Smooth muscle cell (in vitro differentiated cells): ENCODE data around the gene CNDP1. TPM values are rescaled to one million over a fixed set of nuclear protein-coding genes. Genes with fewer than 3 reads are reported as not detected.

ENCODE experiments used
- DNase-seq: peaks from one replicate; lab custom pipeline; 2025; ENCODE audit not compliant: unreplicated experiment; lab: John Stamatoyannopoulos, UW
- H2AFZ ChIP-seq: fragments of 200-600 bp; sonication (generic); 2 replicates; pipeline ENCODE4 v1.6.0; 2016; ENCODE audit warnings: antibody characterized with exemption, low read depth, mild to moderate bottlenecking
- H3F3A ChIP-seq: fragments of 200-600 bp; sonication (generic); 2 replicates; pipeline ENCODE4 v1.6.0; 2017; ENCODE audit warnings: antibody characterized with exemption, low read depth
- H3K27ac ChIP-seq: fragments of 200-600 bp; sonication (generic); 2 replicates; pipeline ENCODE4 v1.5.1; 2016; ENCODE audit warnings: low read depth, mild to moderate bottlenecking
- H3K27me3 ChIP-seq: fragments of 200-600 bp; sonication (generic); 2 replicates; pipeline ENCODE4 v1.6.1; 2016; ENCODE audit warnings: low read depth, mild to moderate bottlenecking
- H3K36me3 ChIP-seq: fragments of 200-600 bp; sonication (generic); 2 replicates; pipeline ENCODE4 v1.5.1; 2016; ENCODE audit warnings: low read depth
- H3K4me1 ChIP-seq: fragments of 200-600 bp; sonication (generic); 2 replicates; pipeline ENCODE4 v1.5.1; 2016; ENCODE audit warnings: low read depth
- H3K4me2 ChIP-seq: fragments of 200-600 bp; sonication (generic); 2 replicates; pipeline ENCODE4 v1.6.0; 2016; ENCODE audit warnings: mild to moderate bottlenecking
- H3K4me3 ChIP-seq: fragments of 200-600 bp; sonication (generic); 2 replicates; pipeline ENCODE4 v1.5.1; 2016; ENCODE audit warnings: mild to moderate bottlenecking
- H3K79me2 ChIP-seq: fragments of 200-600 bp; sonication (generic); 2 replicates; pipeline ENCODE4 v1.6.0; 2016; ENCODE audit warnings: low read depth, mild to moderate bottlenecking
- H3K9ac ChIP-seq: fragments of 200-600 bp; sonication (generic); 2 replicates; pipeline ENCODE4 v1.6.0; 2016; ENCODE audit warnings: low read depth
- H3K9me3 ChIP-seq: fragments of 200-600 bp; sonication (generic); replicated peaks from 2 replicates; pipeline ENCODE4 v1.5.1; 2016; ENCODE audit warnings: low read depth
- H4K20me1 ChIP-seq: fragments of 200-600 bp; sonication (generic); 2 replicates; pipeline ENCODE4 v1.6.0; 2016; ENCODE audit warnings: low read depth
- CTCF ChIP-seq: fragments of 200-600 bp; sonication (generic); IDR thresholded peaks from 2 replicates; pipeline ENCODE4 v1.5.1; 2017; ENCODE audit warnings: borderline replicate concordance, mild to moderate bottlenecking, antibody characterized with exemption; ENCODE audit not compliant: insufficient read depth, poor library complexity, severe bottlenecking
- WGBS: methylation state at CpG from one replicate; pipeline ENCODE4 v1.1.7; 2016; ENCODE audit warnings: low lambda C conversion rate; 5-methylcytosine and 5-hydroxymethylcytosine counted together
- polyA plus RNA-seq: library from polyadenylated mRNA; unstranded; fragments of >200 nt; fragmentation: Nextera tagmentation; extraction: Ambion mirVana; gene quantifications from 2 replicates; pipeline ENCODE4 v1.2.1, GENCODE V29; 2016
- total RNA-seq: library from RNA; depleted of rRNA; stranded (reverse); fragments of >200 nt; gene quantifications from 2 replicates; pipeline ENCODE4 v1.2.3, GENCODE V29; 2014

Gene CNDP1
- total and polyA plus RNA-seq, 2 experiments from 2014 or later: not detected

- H3K4me1 ChIP-seq: peaks cover 5% of the 10 kb centered on the region
- H3K36me3 ChIP-seq: no peaks in the 10 kb centered on the region
- H3K27ac ChIP-seq: peak overlapping the region; percentile 32
- TF ChIP-seq CTCF: no peak
- no peaks in the 10 kb centered on the region for H3K9me3 ChIP-seq
- DNase-seq: no peak
- no peaks in the 10 kb centered on the region for H4K20me1 ChIP-seq
- peaks cover 15% of the 10 kb centered on the region for H3K79me2 ChIP-seq
- no peak overlapping the region for H2AFZ ChIP-seq
- H3K4me3 ChIP-seq: no peak overlapping the region
- H3K9ac ChIP-seq: no peak overlapping the region
- peaks cover 7% of the 10 kb centered on the region for H3F3A ChIP-seq
- WGBS: 62% methylated on average over 13 of the region's 13 CpGs
- H3K27me3 ChIP-seq: no peaks in the 10 kb centered on the region
- H3K4me2 ChIP-seq: peak overlapping the region; percentile 43
Observed at GRCh38 chr18:74631623-74632350, 97.5 kb downstream of the CNDP1 start.

DNA sequence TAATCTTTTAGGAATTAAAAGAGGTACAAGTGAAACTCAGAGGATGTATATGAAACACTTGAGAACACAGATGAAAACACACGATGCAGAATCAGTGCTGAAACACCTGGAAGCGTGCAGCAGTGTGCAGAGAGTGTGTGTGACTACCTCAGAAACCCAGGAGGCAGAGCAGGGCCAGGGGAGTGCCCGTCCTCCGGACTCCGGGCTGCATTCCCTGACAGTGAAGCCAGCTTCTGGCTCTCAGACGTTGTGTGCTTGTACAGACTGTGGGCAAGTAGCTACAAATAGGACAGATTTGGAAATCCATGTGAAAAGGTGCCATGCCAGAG, 98.0 kb downstream of the CNDP1 start:
- peak overlapping the region; percentile 32 for H3K27ac ChIP-seq

GRCh38 chr18:74632856-74633255, 98.6 kb downstream of the CNDP1 start:
- Histone ChIP-seq H3K27ac (peak overlapping the region; percentile 60), H3K4me3 (no peak overlapping the region), H3K4me2 (no peak overlapping the region), H3K79me2 (peaks cover 15% of the 10 kb centered on the region), H3K4me1 (peaks cover 5% of the 10 kb centered on the region), H3K9ac (no peak overlapping the region), H3K36me3 (no peaks in the 10 kb centered on the region), H3K9me3 (no peaks in the 10 kb centered on the region), H2AFZ (no peak overlapping the region), H4K20me1 (no peaks in the 10 kb centered on the region), H3F3A (peaks cover 9% of the 10 kb centered on the region), H3K27me3 (no peaks in the 10 kb centered on the region)
- DNase-seq: no peak
- 82% methylated on average over 4 of the region's 4 CpGs for WGBS
- no peak for TF ChIP-seq CTCF

More for the DNA sequence above, 98.0 kb downstream of the CNDP1 start:
- H3K79me2 ChIP-seq: peaks cover 15% of the 10 kb centered on the region
- H3K4me1 ChIP-seq: peaks cover 5% of the 10 kb centered on the region
- no peaks in the 10 kb centered on the region for H4K20me1 ChIP-seq
- H3K9ac ChIP-seq: no peak overlapping the region
- peak overlapping the region; percentile 43 for H3K4me2 ChIP-seq
- WGBS: 93% methylated on average over 6 of the region's 6 CpGs
- peaks cover 9% of the 10 kb centered on the region for H3F3A ChIP-seq
- no peaks in the 10 kb centered on the region for H3K9me3 ChIP-seq
- no peak for TF ChIP-seq CTCF
- no peak overlapping the region for H2AFZ ChIP-seq
- no peak for DNase-seq
- no peaks in the 10 kb centered on the region for H3K36me3 ChIP-seq
- H3K27me3 ChIP-seq: no peaks in the 10 kb centered on the region
- H3K4me3 ChIP-seq: no peak overlapping the region
